Ascending aorta (tissue), 2 donors: ENCODE data around the gene MAPRE3. TPM values are rescaled to one million over a fixed set of nuclear protein-coding genes. Genes with fewer than 3 reads are reported as not detected.

Experiments used
- DNase-seq, 2 donors: peaks; one replicate each; pipeline ENCODE4 v3.0.0-alpha.2; 2019; ENCODE audit warnings: low spot score in 2 of 2
- H3K27ac ChIP-seq, 2 donors: fragments of 200-600 bp; sonication (generic); one replicate each; pipeline ENCODE4 v1.5.1; 2016 to 2017; ENCODE audit warnings: mild to moderate bottlenecking in 1 of 2
- H3K27me3 ChIP-seq: fragments of 200-600 bp; sonication (generic); one replicate; pipeline ENCODE4 v1.5.1; 2017
- H3K36me3 ChIP-seq, 2 donors: fragments of 200-600 bp; sonication (generic); one replicate each; pipeline ENCODE4 v1.5.1; 2016
- H3K4me1 ChIP-seq, 2 donors: fragments of 200-600 bp; sonication (generic); one replicate each; pipeline ENCODE4 v1.5.1; 2016 to 2017; ENCODE audit warnings: mild to moderate bottlenecking in 1 of 2
- H3K4me3 ChIP-seq, 2 donors: fragments of 200-600 bp; sonication (generic); one replicate each; pipeline ENCODE4 v1.5.1; 2016 to 2017; ENCODE audit warnings: mild to moderate bottlenecking in 1 of 2
- H3K9me3 ChIP-seq, 2 donors: fragments of 200-600 bp; sonication (generic); one replicate each; pipeline ENCODE4 v1.5.1; 2016
- intact Hi-C: fragments of 100-400 bp; cut with DNase I; formaldehyde crosslinking; loops from one replicate; pipeline ENCODE4 v1.15.1; 2023
- total RNA-seq: library from RNA; depleted of rRNA; stranded (reverse); fragments of >200 nt; gene quantifications from one replicate; pipeline ENCODE4 v1.1.0, GENCODE V29; 2016
- TF ChIP-seq, protein P1 (sequence below), 3 experiments: fragments of 200-600 bp in 2 of 3; fragments of 450-650 bp in 1 of 3; sonication (generic) in 2 of 3; IDR thresholded peaks; one replicate each; pipeline ENCODE4 v1.5.1; 2016 to 2019; ENCODE audit warnings: antibody characterized with exemption in 3 of 3, mild to moderate bottlenecking in 1 of 3, moderate library complexity in 1 of 3

Gene MAPRE3
- total RNA-seq, 1 donor from 2014 or later: 18.9 TPM

DNA sequence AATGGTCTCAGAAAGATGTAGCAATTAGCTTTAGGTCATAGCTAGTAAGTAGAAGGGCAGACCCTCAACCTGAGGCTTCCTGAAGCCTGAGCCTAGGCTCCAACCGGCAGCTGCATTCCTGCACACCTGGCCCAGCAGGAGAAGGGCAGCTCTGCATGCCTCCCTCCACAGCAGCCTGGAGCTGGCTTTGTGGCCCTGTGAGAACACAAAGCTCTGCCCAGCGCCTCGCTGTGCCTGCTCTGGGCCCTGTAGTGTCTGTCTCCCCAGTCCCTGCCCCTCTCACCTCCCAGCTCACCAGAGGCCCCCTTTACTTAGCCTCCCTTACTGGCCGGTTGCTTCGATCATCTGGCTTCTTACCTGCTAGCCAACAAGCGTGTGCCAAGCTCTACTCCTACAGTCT is 69.0 kb downstream of the MAPRE3 start:
- Histone ChIP-seq H3K9me3 (no peaks in the 10 kb centered on the region), H3K27me3 (no peaks in the 10 kb centered on the region), H3K36me3 (peaks cover 59 to 65% of the 10 kb centered on the region in 2 donors), H3K4me1 (peaks cover 0 to 8% of the 10 kb centered on the region in 2 donors), H3K27ac (no peak overlapping the region), H3K4me3 (no peak overlapping the region)
- TF ChIP-seq, protein P1, sequence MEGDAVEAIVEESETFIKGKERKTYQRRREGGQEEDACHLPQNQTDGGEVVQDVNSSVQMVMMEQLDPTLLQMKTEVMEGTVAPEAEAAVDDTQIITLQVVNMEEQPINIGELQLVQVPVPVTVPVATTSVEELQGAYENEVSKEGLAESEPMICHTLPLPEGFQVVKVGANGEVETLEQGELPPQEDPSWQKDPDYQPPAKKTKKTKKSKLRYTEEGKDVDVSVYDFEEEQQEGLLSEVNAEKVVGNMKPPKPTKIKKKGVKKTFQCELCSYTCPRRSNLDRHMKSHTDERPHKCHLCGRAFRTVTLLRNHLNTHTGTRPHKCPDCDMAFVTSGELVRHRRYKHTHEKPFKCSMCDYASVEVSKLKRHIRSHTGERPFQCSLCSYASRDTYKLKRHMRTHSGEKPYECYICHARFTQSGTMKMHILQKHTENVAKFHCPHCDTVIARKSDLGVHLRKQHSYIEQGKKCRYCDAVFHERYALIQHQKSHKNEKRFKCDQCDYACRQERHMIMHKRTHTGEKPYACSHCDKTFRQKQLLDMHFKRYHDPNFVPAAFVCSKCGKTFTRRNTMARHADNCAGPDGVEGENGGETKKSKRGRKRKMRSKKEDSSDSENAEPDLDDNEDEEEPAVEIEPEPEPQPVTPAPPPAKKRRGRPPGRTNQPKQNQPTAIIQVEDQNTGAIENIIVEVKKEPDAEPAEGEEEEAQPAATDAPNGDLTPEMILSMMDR (IDR thresholded peaks at IDR 0.05): no peak
- intact Hi-C loops: no loop called here
- DNase-seq: no peak

DNA sequence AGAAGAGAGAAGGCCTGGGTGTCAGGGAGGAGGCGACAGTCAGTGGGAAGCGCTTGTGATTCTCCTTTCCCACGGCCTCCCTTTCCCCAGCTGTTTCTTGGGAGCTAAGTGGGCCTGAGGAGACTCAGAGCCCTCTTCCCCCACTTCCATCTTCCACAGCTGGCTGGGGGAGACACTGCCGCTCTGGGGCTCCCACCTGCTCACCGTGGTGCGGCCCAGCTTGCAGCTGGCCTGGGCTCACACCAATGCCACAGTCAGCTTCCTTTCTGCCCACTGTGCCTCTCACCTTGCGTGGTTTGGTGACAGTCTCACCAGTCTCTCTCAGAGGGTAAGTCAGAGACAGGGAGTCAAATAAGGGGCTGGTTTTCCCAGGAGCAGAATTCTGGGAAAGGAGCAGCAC is 69.4 kb downstream of the MAPRE3 start:
- intact Hi-C loops: no loop called here
- no peak overlapping the region for H3K27ac ChIP-seq
- no peaks in the 10 kb centered on the region for H3K27me3 ChIP-seq
- peaks cover 0 to 3% of the 10 kb centered on the region in 2 donors for H3K4me1 ChIP-seq
- TF ChIP-seq, protein P1 (IDR thresholded peaks at IDR 0.05): no peak
- no peaks in the 10 kb centered on the region for H3K9me3 ChIP-seq
- peaks cover 59 to 64% of the 10 kb centered on the region in 2 donors for H3K36me3 ChIP-seq
- no peak overlapping the region for H3K4me3 ChIP-seq
- DNase-seq: no peak

DNA sequence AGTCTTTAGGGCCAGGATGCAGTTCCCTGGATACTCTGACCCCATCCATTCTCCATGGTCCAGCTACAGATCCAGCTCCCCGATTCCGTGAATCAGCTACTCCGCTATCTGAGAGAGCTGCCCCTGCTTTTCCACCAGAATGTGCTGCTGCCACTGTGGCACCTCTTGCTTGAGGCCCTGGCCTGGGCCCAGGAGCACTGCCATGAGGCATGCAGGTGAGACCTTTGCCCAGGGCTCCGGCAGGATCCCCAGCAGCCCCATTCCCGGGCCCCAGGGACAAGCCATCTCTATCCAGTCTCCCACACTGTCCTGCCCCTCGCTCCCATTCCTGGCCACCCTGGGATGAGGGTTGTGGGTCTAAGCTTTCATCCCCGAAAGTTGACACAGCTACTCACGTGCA is 69.8 kb downstream of the MAPRE3 start:
- no peak for DNase-seq
- intact Hi-C loops: no loop called here

DNA sequence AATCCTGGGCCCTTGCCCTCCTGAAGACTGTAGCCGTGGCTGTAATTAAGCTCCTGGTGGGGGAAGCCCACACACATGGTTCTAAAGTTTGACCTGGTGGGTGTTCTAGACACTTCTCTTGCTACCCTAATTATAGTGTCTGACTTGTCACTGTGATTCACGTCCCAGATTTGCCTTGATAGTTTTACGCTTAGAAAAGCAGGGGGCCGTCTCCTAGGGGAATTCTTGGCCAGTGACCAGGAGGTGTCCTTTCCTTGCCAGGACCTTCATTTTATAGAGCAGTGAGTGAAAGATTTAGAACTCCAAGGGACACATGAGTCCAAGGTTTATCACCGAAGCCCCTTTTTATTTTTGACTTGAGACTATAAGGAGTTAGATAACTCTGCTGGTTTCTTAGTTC is 71.3 kb downstream of the MAPRE3 start:
- DNase-seq: no peak
- TF ChIP-seq, protein P1 (IDR thresholded peaks at IDR 0.05): no peak
- intact Hi-C loops: no loop called here
- no peaks in the 10 kb centered on the region for H3K27me3 ChIP-seq
- peaks cover 0 to 2% of the 10 kb centered on the region in 2 donors for H3K4me1 ChIP-seq
- H3K4me3 ChIP-seq: no peak overlapping the region
- peak overlapping the region; percentile 53 to 63 for H3K27ac ChIP-seq
- no peaks in the 10 kb centered on the region for H3K9me3 ChIP-seq
- H3K36me3 ChIP-seq: peaks cover 45 to 46% of the 10 kb centered on the region in 2 donors

More for the DNA sequence above, 69.8 kb downstream of the MAPRE3 start:
- TF ChIP-seq, protein P1 (IDR thresholded peaks at IDR 0.05): no peak
- Histone ChIP-seq H3K27me3 (no peaks in the 10 kb centered on the region), H3K9me3 (no peaks in the 10 kb centered on the region), H3K36me3 (peaks cover 56 to 59% of the 10 kb centered on the region in 2 donors), H3K27ac (no peak overlapping the region), H3K4me3 (no peak overlapping the region), H3K4me1 (peaks cover 0 to 2% of the 10 kb centered on the region in 2 donors)

DNA sequence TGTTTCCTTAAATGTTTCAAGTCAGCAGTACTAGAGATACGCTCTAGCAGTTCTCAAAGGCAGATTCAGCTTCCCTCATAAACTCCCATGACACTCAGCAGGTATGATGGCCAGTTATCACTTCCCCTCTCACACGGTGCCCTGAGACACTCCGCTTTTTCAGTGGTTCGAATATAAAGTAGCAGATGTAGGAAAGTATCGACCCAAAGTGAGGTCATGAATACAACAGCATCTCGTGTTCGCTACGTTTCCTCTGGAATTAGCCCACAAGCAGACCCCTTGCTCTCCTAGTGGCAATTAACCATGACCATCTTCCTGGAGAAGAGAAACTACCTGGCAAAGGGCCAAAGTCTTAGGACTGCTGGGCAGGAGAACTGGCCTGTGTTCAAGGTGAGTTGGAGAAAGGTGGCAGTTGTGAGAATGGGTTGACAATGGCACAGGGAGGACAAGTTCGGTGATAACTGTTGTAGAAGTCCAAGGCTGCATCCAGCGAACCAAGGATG is 71.8 kb downstream of the MAPRE3 start:
- peaks cover 40 to 41% of the 10 kb centered on the region in 2 donors for H3K36me3 ChIP-seq
- no peak for DNase-seq
- no peaks in the 10 kb centered on the region for H3K27me3 ChIP-seq
- intact Hi-C loops: no loop called here
- H3K27ac ChIP-seq: peak overlapping the region; percentile 53 to 63
- TF ChIP-seq, protein P1 (IDR thresholded peaks at IDR 0.05): no peak
- no peaks in the 10 kb centered on the region for H3K9me3 ChIP-seq
- no peak overlapping the region for H3K4me3 ChIP-seq
- H3K4me1 ChIP-seq: peaks cover 0 to 2% of the 10 kb centered on the region in 2 donors
